WTC11 (cell line): ENCODE measurements around the gene TNRC6A. TPM values are rescaled to one million over a fixed set of nuclear protein-coding genes. Genes with fewer than 3 reads are reported as not detected.

Experiments
- ATAC-seq: fragments of 200-7000 bp; cut with Tn5 transposase; 2 replicates; pipeline ENCODE4 v1.10.0; 2021; ENCODE audit warnings: mild to moderate bottlenecking, moderate library complexity
- CTCF ChIA-PET: fragments of 300-600 bp; sonication (Branson Sonifier 250); formaldehyde crosslinking; loops from one replicate; lab custom pipeline; 2021; ENCODE audit warnings: antibody characterized with exemption; lab: Charles Lee
- POLR2A ChIA-PET: fragments of 350-600 bp; sonication (Branson Sonifier 250); formaldehyde crosslinking; loops from one replicate; lab custom pipeline; 2021; ENCODE audit warnings: antibody characterized with exemption; lab: Charles Lee
- DNase-seq: peaks from one replicate; pipeline ENCODE4 v3.0.0; 2021; ENCODE audit warnings: low spot score
- H3K27ac Mint-ChIP-seq: 2 replicates; pipeline ENCODE4 v1.8.0; 2021; ENCODE audit warnings: mixed read lengths
- H3K27me3 Mint-ChIP-seq: 2 replicates; pipeline ENCODE4 v1.8.0; 2021; ENCODE audit warnings: low read depth, mild to moderate bottlenecking, moderate library complexity, mixed read lengths
- H3K36me3 Mint-ChIP-seq: 2 replicates; pipeline ENCODE4 v1.8.0; 2021; ENCODE audit warnings: mixed read lengths
- H3K4me1 Mint-ChIP-seq: 2 replicates; pipeline ENCODE4 v1.8.0; 2022; ENCODE audit warnings: mixed read lengths
- H3K4me3 Mint-ChIP-seq: 2 replicates; pipeline ENCODE4 v1.8.0; 2021; ENCODE audit warnings: mild to moderate bottlenecking, moderate library complexity, mixed read lengths
- H3K9me3 Mint-ChIP-seq: 2 replicates; pipeline ENCODE4 v1.8.0; 2021; ENCODE audit warnings: mixed read lengths
- ATF2 ChIP-seq: sonication (generic); formaldehyde crosslinking; IDR thresholded peaks from 2 replicates; pipeline ENCODE4 v1.8.1; 2022; ENCODE audit warnings: low read depth, missing genetic modification reagents, borderline replicate concordance
- CREB1 ChIP-seq: sonication (generic); formaldehyde crosslinking; IDR thresholded peaks from 2 replicates; pipeline ENCODE4 v1.8.0; 2023; ENCODE audit warnings: mild to moderate bottlenecking, missing genetic modification reagents
- ELF4 ChIP-seq: sonication (generic); formaldehyde crosslinking; IDR thresholded peaks from 2 replicates; pipeline ENCODE4 v1.8.1; 2022; ENCODE audit warnings: low read depth, mild to moderate bottlenecking, moderate library complexity, missing genetic modification reagents
- ERG ChIP-seq: fragments of 250-450 bp; sonication (Bioruptor Pico); IDR thresholded peaks from 2 replicates; pipeline ENCODE4 v1.8.0; 2021; ENCODE audit warnings: mild to moderate bottlenecking
- GABPB1 ChIP-seq: sonication (generic); formaldehyde crosslinking; IDR thresholded peaks from 2 replicates; pipeline ENCODE4 v1.8.1; 2023; ENCODE audit warnings: mild to moderate bottlenecking, missing genetic modification reagents
- HMGA2 ChIP-seq: fragments of 250-450 bp; sonication (Bioruptor Pico); IDR thresholded peaks from 2 replicates; pipeline ENCODE4 v1.4.0; 2021; ENCODE audit warnings: mild to moderate bottlenecking, moderate library complexity
- IRF1 ChIP-seq: sonication (generic); formaldehyde crosslinking; IDR thresholded peaks from 2 replicates; pipeline ENCODE4 v1.8.0; 2023; ENCODE audit warnings: missing genetic modification reagents
- JUN ChIP-seq: sonication (generic); formaldehyde crosslinking; IDR thresholded peaks from 2 replicates; pipeline ENCODE4 v1.8.0; 2023; ENCODE audit warnings: mild to moderate bottlenecking, missing genetic modification reagents
- MAX ChIP-seq: sonication (generic); formaldehyde crosslinking; IDR thresholded peaks from 2 replicates; pipeline ENCODE4 v1.8.0; 2022; ENCODE audit warnings: mild to moderate bottlenecking, missing genetic modification reagents
- RELA ChIP-seq: sonication (generic); formaldehyde crosslinking; IDR thresholded peaks from 2 replicates; pipeline ENCODE4 v1.8.1; 2022; ENCODE audit warnings: missing genetic modification reagents, mild to moderate bottlenecking, borderline replicate concordance
- SMAD3 ChIP-seq: sonication (generic); formaldehyde crosslinking; IDR thresholded peaks from 2 replicates; pipeline ENCODE4 v1.8.0; 2022; ENCODE audit warnings: missing genetic modification reagents, mild to moderate bottlenecking, borderline replicate concordance
- SP1 ChIP-seq: sonication (generic); formaldehyde crosslinking; conservative IDR thresholded peaks from 2 replicates; pipeline ENCODE4 v1.8.1; 2022; ENCODE audit warnings: missing genetic modification reagents
- TEAD1 ChIP-seq: sonication (generic); formaldehyde crosslinking; IDR thresholded peaks from 2 replicates; pipeline ENCODE4 v1.8.0; 2022; ENCODE audit warnings: mild to moderate bottlenecking, missing genetic modification reagents
- TEAD4 ChIP-seq: sonication (generic); formaldehyde crosslinking; IDR thresholded peaks from 2 replicates; pipeline ENCODE4 v1.8.0; 2022; ENCODE audit warnings: mild to moderate bottlenecking, missing genetic modification reagents
- TP53 ChIP-seq: sonication (generic); formaldehyde crosslinking; IDR thresholded peaks from 2 replicates; pipeline ENCODE4 v1.8.1; 2023; ENCODE audit warnings: mild to moderate bottlenecking, missing genetic modification reagents
- USF1 ChIP-seq: sonication (generic); formaldehyde crosslinking; IDR thresholded peaks from 2 replicates; pipeline ENCODE4 v1.8.0; 2022; ENCODE audit warnings: mild to moderate bottlenecking, missing genetic modification reagents
- ZNF263 ChIP-seq: sonication (generic); formaldehyde crosslinking; IDR thresholded peaks from 2 replicates; pipeline ENCODE4 v1.8.1; 2022; ENCODE audit warnings: low read depth, mild to moderate bottlenecking, moderate library complexity, missing genetic modification reagents
- ZNF396 ChIP-seq: fragments of 250-450 bp; sonication (Bioruptor Pico); IDR thresholded peaks from 2 replicates; pipeline ENCODE4 v1.8.0; 2021; ENCODE audit warnings: mild to moderate bottlenecking, moderate library complexity, borderline replicate concordance
- ZNF416 ChIP-seq: fragments of 250-450 bp; sonication (Bioruptor Pico); IDR thresholded peaks from 2 replicates; pipeline ENCODE4 v1.9.0; 2021; ENCODE audit warnings: mild to moderate bottlenecking, inconsistent platforms
- ZNF512 ChIP-seq: sonication (generic); formaldehyde crosslinking; IDR thresholded peaks from 2 replicates; pipeline ENCODE4 v1.8.1; 2022; ENCODE audit warnings: missing genetic modification reagents, borderline replicate concordance
- total RNA-seq: library from RNA; stranded (reverse); gene quantifications from 3 replicates; pipeline ENCODE4 v1.2.3, GENCODE V29; 2021

TNRC6A gene
- total RNA-seq, 1 experiment from 2014 or later, result 86.3 TPM

- TF ChIP-seq USF1 (no peak), ZNF416 (CRISPR knock-in tag) (no peak), IRF1 (CRISPR knock-in tag) (no peak), SMAD3 (CRISPR knock-in tag) (no peak), TEAD4 (CRISPR knock-in tag) (no peak), TEAD1 (no peak), CREB1 (CRISPR knock-in tag) (no peak), GABPB1 (no peak), ERG (CRISPR knock-in tag) (no peak), SP1 (CRISPR knock-in tag) (no peak), TP53 (CRISPR knock-in tag) (no peak)
These were observed 134.4 kb downstream of the TNRC6A start (continued) for GRCh38 chr16:24863582-24864437.

GRCh38 chr16:24869033-24869432, 139.6 kb downstream of the TNRC6A start:
- no peaks in the 10 kb centered on the region for H3K4me1 Mint-ChIP-seq
- peaks cover 3% of the 10 kb centered on the region for H3K36me3 Mint-ChIP-seq
- no peaks in the 10 kb centered on the region for H3K27me3 Mint-ChIP-seq
- no peak for ATAC-seq
- no peak overlapping the region for H3K4me3 Mint-ChIP-seq
- no peak for TF ChIP-seq RELA
- TF ChIP-seq ZNF512 (CRISPR knock-in tag), result no peak
- no peak for TF ChIP-seq ATF2 (CRISPR knock-in tag)
- no peak for TF ChIP-seq ELF4
- TF ChIP-seq JUN (CRISPR knock-in tag), result no peak
- no peak for TF ChIP-seq MAX (CRISPR knock-in tag)
- no peak for TF ChIP-seq ZNF263 (CRISPR knock-in tag)
- no peak for TF ChIP-seq ZNF396 (CRISPR knock-in tag)
- TF ChIP-seq HMGA2, result no peak
- TF ChIP-seq, all 79 proteins: peak for 0
- H3K9me3 Mint-ChIP-seq, result peaks cover 11% of the 10 kb centered on the region
- DNase-seq, result no peak
- ChIA-PET CTCF (interaction anchor here (1.0 kb wide), 1 partner anchor 34 kb away, joined by 3 read pairs; no protein-coding TSS in a partner anchor), POLR2A (interaction anchor here (0.6 kb wide), 1 partner anchor 335 kb away, joined by 5 read pairs; no protein-coding TSS in a partner anchor)
- H3K27ac Mint-ChIP-seq, result no peak overlapping the region
